HEK293 (cell line): ENCODE data around the gene FGF12.

Source experiments
- CTCF ChIA-PET: fragments of 350-600 bp; formaldehyde crosslinking; extraction: SDS; loops from one replicate; lab custom pipeline; 2021; ENCODE audit warnings: antibody characterized with exemption; lab: Yijun Ruan, JAX
- POLR2A ChIA-PET: fragments of 300-600 bp; formaldehyde crosslinking; extraction: SDS; loops from one replicate; lab custom pipeline; 2020; ENCODE audit warnings: antibody characterized with exemption, inconsistent platforms; lab: Yijun Ruan, JAX
- H3K27ac ChIP-seq: fragments of 200-500 bp; sonication (Bioruptor generic); 2 replicates; pipeline ENCODE4 v1.5.1; 2014; ENCODE audit warnings: low read depth, low read length, control low read depth, inconsistent platforms; ENCODE audit errors: extremely low read depth
- H3K36me3 ChIP-seq, 2 experiments: fragments of 200-500 bp in 1 of 2; sonication (Bioruptor generic) in 1 of 2; 1 replicate in 1 of 2; 2 replicates in 1 of 2; pipeline ENCODE4 v1.5.1; 2014 to 2017; ENCODE audit warnings: inconsistent platforms in 2 of 2, low read length in 2 of 2; ENCODE audit not compliant: control insufficient read depth in 2 of 2, insufficient read depth in 1 of 2
- H3K4me1 ChIP-seq: fragments of 200-500 bp; sonication (Bioruptor generic); 2 replicates; pipeline ENCODE4 v1.5.1; 2014; ENCODE audit warnings: mild to moderate bottlenecking, low read length, inconsistent platforms; ENCODE audit not compliant: control insufficient read depth, insufficient read depth
- H3K4me3 ChIP-seq: 2 replicates; pipeline ENCODE4 v1.5.1; 2011; ENCODE audit warnings: low read depth, mild to moderate bottlenecking, control low read depth, low read length, moderate library complexity
- H3K9me3 ChIP-seq: fragments of 200-500 bp; sonication (Bioruptor generic); 2 replicates; pipeline ENCODE4 v1.5.1; 2014; ENCODE audit warnings: low read depth, low read length, inconsistent platforms; ENCODE audit not compliant: control insufficient read depth, insufficient read depth
- CTCF ChIP-seq: fragments of 450-650 bp; formaldehyde crosslinking; IDR thresholded peaks from 2 replicates; pipeline ENCODE4 v1.5.1; 2016; ENCODE audit warnings: missing biosample characterization, missing genetic modification characterization
- GLI2 ChIP-seq: fragments of 450-650 bp; formaldehyde crosslinking; IDR thresholded peaks from 2 replicates; pipeline ENCODE4; 2017; ENCODE audit warnings: missing biosample characterization, missing genetic modification characterization, low read depth, borderline replicate concordance
- HOXC10 ChIP-seq: sonication (generic); formaldehyde crosslinking; IDR thresholded peaks from 2 replicates; pipeline ENCODE4 v1.8.1; 2023; ENCODE audit warnings: mild to moderate bottlenecking, missing genetic modification reagents
- KLF7 ChIP-seq: fragments of 450-650 bp; formaldehyde crosslinking; IDR thresholded peaks from 2 replicates; pipeline ENCODE4 v1.5.1; 2016; ENCODE audit warnings: missing biosample characterization, missing genetic modification characterization, borderline replicate concordance
- KLF8 ChIP-seq: fragments of 450-650 bp; formaldehyde crosslinking; IDR thresholded peaks from 2 replicates; pipeline ENCODE4 v1.5.1; 2016; ENCODE audit warnings: missing biosample characterization, missing genetic modification characterization
- MZF1 ChIP-seq: fragments of 450-650 bp; formaldehyde crosslinking; IDR thresholded peaks from 2 replicates; pipeline ENCODE4 v1.5.1; 2017; ENCODE audit warnings: missing biosample characterization, missing genetic modification characterization, borderline replicate concordance
- SCRT2 ChIP-seq: fragments of 450-650 bp; formaldehyde crosslinking; IDR thresholded peaks from 2 replicates; pipeline ENCODE4 v1.5.1; 2016; ENCODE audit warnings: missing biosample characterization, missing genetic modification characterization
- ZFP3 ChIP-seq: fragments of 450-650 bp; formaldehyde crosslinking; IDR thresholded peaks from 2 replicates; pipeline ENCODE4 v1.5.1; 2016; ENCODE audit warnings: low read depth, missing biosample characterization, missing genetic modification characterization
- ZIC2 ChIP-seq: fragments of 450-650 bp; formaldehyde crosslinking; IDR thresholded peaks from 2 replicates; pipeline ENCODE4 v1.5.1; 2016; ENCODE audit warnings: missing biosample characterization, missing genetic modification characterization
- ZNF132 ChIP-seq: fragments of 450-650 bp; formaldehyde crosslinking; IDR thresholded peaks from 2 replicates; pipeline ENCODE4 v1.5.1; 2017; ENCODE audit warnings: missing biosample characterization, missing genetic modification characterization, borderline replicate concordance
- ZNF133 ChIP-seq: fragments of 450-650 bp; formaldehyde crosslinking; IDR thresholded peaks from 2 replicates; pipeline ENCODE4 v1.5.1; 2016; ENCODE audit warnings: missing biosample characterization, missing genetic modification characterization
- ZNF16 ChIP-seq: fragments of 450-650 bp; formaldehyde crosslinking; IDR thresholded peaks from 2 replicates; pipeline ENCODE4 v1.5.1; 2016; ENCODE audit warnings: low read depth, missing biosample characterization, missing genetic modification characterization
- ZNF169 ChIP-seq: fragments of 450-650 bp; formaldehyde crosslinking; IDR thresholded peaks from 2 replicates; pipeline ENCODE4 v1.5.1; 2016; ENCODE audit warnings: missing biosample characterization, missing genetic modification characterization
- ZNF391 ChIP-seq: fragments of 450-650 bp; formaldehyde crosslinking; IDR thresholded peaks from 2 replicates; pipeline ENCODE4 v1.5.1; 2016; ENCODE audit warnings: low read depth, missing biosample characterization, missing genetic modification characterization, borderline replicate concordance
- ZNF423 ChIP-seq: fragments of 450-650 bp; formaldehyde crosslinking; IDR thresholded peaks from 2 replicates; pipeline ENCODE4 v1.5.1; 2016; ENCODE audit warnings: missing biosample characterization, missing genetic modification characterization
- ZNF426 ChIP-seq: fragments of 450-650 bp; formaldehyde crosslinking; IDR thresholded peaks from 2 replicates; pipeline ENCODE4 v1.5.1; 2017; ENCODE audit warnings: missing biosample characterization, missing genetic modification characterization, mild to moderate bottlenecking, inconsistent platforms, moderate library complexity
- ZNF544 ChIP-seq: fragments of 450-650 bp; formaldehyde crosslinking; IDR thresholded peaks from 2 replicates; pipeline ENCODE4 v1.5.0; 2017; ENCODE audit warnings: missing biosample characterization, missing genetic modification characterization
- ZNF792 ChIP-seq: fragments of 450-650 bp; formaldehyde crosslinking; IDR thresholded peaks from 2 replicates; pipeline ENCODE4 v1.5.1; 2016; ENCODE audit warnings: missing biosample characterization, missing genetic modification characterization
- TF ChIP-seq, protein P1 (sequence below): fragments of 450-650 bp; formaldehyde crosslinking; IDR thresholded peaks from 2 replicates; pipeline ENCODE4 v1.5.1; 2016; ENCODE audit warnings: missing biosample characterization, missing genetic modification characterization, borderline replicate concordance

FGF12 gene

GRCh38 chr3:192258721-192259120, 468.6 kb downstream of the FGF12 start:
- Histone ChIP-seq H3K4me1 (no peaks in the 10 kb centered on the region), H3K36me3 (no peaks in the 10 kb centered on the region), H3K27ac (no peak overlapping the region), H3K9me3 (no peaks in the 10 kb centered on the region), H3K4me3 (no peak overlapping the region)
- CTCF ChIA-PET: no interaction called here
- TF ChIP-seq SCRT2 (no peak), HOXC10 (no peak), CTCF (tag by site-specific recombination) (no peak), ZNF391 (tag by site-specific recombination) (no peak), GLI2 (no peak)
- TF ChIP-seq, protein P1, sequence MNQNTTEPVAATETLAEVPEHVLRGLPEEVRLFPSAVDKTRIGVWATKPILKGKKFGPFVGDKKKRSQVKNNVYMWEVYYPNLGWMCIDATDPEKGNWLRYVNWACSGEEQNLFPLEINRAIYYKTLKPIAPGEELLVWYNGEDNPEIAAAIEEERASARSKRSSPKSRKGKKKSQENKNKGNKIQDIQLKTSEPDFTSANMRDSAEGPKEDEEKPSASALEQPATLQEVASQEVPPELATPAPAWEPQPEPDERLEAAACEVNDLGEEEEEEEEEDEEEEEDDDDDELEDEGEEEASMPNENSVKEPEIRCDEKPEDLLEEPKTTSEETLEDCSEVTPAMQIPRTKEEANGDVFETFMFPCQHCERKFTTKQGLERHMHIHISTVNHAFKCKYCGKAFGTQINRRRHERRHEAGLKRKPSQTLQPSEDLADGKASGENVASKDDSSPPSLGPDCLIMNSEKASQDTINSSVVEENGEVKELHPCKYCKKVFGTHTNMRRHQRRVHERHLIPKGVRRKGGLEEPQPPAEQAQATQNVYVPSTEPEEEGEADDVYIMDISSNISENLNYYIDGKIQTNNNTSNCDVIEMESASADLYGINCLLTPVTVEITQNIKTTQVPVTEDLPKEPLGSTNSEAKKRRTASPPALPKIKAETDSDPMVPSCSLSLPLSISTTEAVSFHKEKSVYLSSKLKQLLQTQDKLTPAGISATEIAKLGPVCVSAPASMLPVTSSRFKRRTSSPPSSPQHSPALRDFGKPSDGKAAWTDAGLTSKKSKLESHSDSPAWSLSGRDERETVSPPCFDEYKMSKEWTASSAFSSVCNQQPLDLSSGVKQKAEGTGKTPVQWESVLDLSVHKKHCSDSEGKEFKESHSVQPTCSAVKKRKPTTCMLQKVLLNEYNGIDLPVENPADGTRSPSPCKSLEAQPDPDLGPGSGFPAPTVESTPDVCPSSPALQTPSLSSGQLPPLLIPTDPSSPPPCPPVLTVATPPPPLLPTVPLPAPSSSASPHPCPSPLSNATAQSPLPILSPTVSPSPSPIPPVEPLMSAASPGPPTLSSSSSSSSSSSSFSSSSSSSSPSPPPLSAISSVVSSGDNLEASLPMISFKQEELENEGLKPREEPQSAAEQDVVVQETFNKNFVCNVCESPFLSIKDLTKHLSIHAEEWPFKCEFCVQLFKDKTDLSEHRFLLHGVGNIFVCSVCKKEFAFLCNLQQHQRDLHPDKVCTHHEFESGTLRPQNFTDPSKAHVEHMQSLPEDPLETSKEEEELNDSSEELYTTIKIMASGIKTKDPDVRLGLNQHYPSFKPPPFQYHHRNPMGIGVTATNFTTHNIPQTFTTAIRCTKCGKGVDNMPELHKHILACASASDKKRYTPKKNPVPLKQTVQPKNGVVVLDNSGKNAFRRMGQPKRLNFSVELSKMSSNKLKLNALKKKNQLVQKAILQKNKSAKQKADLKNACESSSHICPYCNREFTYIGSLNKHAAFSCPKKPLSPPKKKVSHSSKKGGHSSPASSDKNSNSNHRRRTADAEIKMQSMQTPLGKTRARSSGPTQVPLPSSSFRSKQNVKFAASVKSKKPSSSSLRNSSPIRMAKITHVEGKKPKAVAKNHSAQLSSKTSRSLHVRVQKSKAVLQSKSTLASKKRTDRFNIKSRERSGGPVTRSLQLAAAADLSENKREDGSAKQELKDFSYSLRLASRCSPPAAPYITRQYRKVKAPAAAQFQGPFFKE (tag by site-specific recombination): no peak
- POLR2A ChIA-PET: no interaction called here

DNA sequence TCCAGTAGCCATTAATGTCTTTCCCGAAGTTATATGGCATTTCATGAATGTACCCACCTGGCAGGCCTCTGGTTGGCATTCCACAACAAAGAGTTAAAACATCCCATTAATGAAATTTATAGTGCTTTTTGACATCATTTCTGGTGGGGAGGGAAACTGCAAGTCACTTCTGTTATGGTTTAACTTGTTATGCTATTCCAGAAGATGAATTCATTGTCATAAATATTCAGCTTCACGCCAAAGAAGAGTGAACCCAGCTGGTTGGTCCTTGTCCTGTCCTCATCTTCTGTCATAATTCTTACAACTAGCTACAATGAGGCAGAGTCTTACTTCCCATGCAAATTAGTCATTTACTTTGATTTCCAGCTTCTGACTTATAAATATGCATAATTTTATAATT, 471.5 kb downstream of the FGF12 start:
- Histone ChIP-seq H3K4me1 (no peaks in the 10 kb centered on the region), H3K36me3 (no peaks in the 10 kb centered on the region), H3K9me3 (no peaks in the 10 kb centered on the region), H3K27ac (no peak overlapping the region), H3K4me3 (no peak overlapping the region)
- ChIA-PET CTCF (no interaction called here), POLR2A (no interaction called here)
- no peak for TF ChIP-seq ZFP3

GRCh38 chr3:192253138-192253887, 474.0 kb downstream of the FGF12 start:
- H3K27ac ChIP-seq: no peak overlapping the region
- no peak for TF ChIP-seq ZNF423
- no peaks in the 10 kb centered on the region for H3K9me3 ChIP-seq
- H3K4me1 ChIP-seq: no peaks in the 10 kb centered on the region
- H3K36me3 ChIP-seq: no peaks in the 10 kb centered on the region
- ChIA-PET CTCF (no interaction called here), POLR2A (no interaction called here)
- no peak overlapping the region for H3K4me3 ChIP-seq

DNA sequence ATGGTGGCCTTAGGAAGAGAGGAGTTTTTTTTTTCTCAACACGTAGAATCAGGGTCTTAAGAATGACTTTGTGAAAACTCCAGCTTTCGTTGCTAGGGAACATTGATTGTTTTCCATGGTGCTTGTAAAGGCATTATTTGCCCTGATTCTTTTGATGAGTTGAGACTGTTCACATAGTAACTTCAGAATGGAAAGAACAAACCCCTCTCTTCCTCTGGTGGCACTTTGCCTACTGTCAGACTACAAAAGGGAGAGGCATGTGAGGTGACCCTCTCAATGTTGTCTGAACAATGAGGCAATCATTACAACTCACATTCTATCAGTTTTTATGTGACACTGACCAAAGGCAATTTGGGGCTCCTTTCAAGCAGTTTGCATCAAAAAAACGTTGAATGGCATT, 477.8 kb downstream of the FGF12 start:
- no peaks in the 10 kb centered on the region for H3K36me3 ChIP-seq
- H3K9me3 ChIP-seq: no peaks in the 10 kb centered on the region
- H3K4me3 ChIP-seq: no peak overlapping the region
- no peak overlapping the region for H3K27ac ChIP-seq
- ChIA-PET POLR2A (no interaction called here), CTCF (no interaction called here)
- H3K4me1 ChIP-seq: no peaks in the 10 kb centered on the region
- TF ChIP-seq ZNF16 (tag by site-specific recombination) (no peak), ZNF133 (tag by site-specific recombination) (no peak), ZNF426 (tag by site-specific recombination) (no peak), ZNF132 (tag by site-specific recombination) (no peak), ZIC2 (tag by site-specific recombination) (no peak), SCRT2 (no peak), KLF7 (no peak), KLF8 (tag by site-specific recombination) (no peak), ZNF169 (tag by site-specific recombination) (no peak), MZF1 (tag by site-specific recombination) (no peak), ZNF792 (tag by site-specific recombination) (no peak), ZNF544 (tag by site-specific recombination) (no peak)
